HG02571 (cell line): ENCODE results near the gene PBX3.

Source experiments
- ATAC-seq: cut with Tn5 transposase; IDR thresholded peaks from one replicate; pipeline ENCODE4 v1.9.1; 2021; ENCODE audit warnings: mild to moderate bottlenecking, moderate library complexity; ENCODE audit not compliant: unreplicated experiment

The PBX3 gene

GRCh38 chr9:125747053-125747764 lies at the start of gene PBX3:
Gene PBX3 (plus strand): TSS chr9:125747373.
- peak; percentile 14 for ATAC-seq

- ATAC-seq = no peak
Measured at GRCh38 chr9:125699870-125700269, 47.3 kb upstream of the PBX3 start.

DNA sequence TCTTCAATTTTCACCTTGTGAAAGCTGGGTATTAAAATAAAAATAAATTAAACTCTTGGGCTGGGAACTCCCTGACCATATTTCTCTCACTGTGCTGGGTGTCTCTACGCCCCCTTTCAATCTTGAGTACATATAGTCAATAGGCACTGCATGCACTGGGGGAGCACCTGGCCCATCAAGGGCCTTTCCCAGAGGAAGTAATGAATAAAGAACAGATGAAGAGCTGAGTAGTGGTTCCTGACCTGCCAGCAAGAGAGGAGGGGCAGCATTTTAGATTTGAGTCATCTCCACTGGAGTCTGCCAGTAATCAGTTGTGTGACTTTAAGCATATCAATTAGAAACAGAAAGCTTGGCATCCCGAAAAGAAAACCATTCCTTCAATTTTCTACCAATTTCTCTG lies 46.4 kb upstream of the PBX3 start:
- ATAC-seq = peak; percentile 80

- ATAC-seq = no peak
Measured at GRCh38 chr9:125701351-125701750, 45.8 kb upstream of the PBX3 start.

DNA sequence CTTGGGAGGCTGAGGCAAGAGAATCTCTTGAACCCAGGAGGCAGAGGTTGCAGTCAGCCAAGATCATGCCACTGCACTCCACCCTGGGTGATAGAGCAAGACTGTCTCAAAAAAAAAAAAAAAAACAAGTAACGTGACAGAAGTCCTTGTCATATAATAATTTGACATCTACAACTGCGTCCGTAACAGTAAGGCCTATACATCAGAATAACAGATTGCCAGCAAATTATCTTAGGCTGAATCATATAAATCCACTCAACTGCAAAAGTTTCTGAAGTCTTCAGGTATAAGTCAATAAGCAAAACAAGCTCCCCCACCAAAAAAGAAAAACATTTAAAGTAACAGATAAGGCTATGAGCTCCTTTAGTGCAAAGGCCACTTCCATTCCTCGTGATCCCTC lies 43.5 kb upstream of the PBX3 start:
- no peak for ATAC-seq

DNA sequence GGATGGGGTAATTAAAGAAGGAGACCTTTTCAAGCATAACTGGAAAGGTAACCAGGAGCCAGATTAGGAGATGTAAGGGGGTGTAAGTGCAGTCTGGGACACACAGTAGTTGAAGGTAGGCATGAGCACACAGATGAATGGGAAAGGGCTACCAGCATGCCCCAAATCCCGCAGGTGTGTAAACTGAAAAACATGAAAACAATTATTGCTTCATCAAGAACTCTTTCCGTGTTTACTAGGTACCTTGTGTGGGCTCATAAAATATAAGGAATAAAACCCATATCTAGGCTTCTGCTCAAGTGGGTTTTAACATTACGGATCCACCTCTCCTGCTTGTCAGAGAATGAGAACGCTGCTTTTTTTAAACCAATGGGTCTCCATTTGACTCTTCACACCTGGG lies 41.3 kb upstream of the PBX3 start:
- ATAC-seq = no peak

- ATAC-seq = peak; percentile 95
Measured at GRCh38 chr9:125706651-125707471, 40.3 kb upstream of the PBX3 start, which contains the start of gene MAPKAP1. Gene MAPKAP1 (minus strand): TSS chr9:125707208. CDS start chr9:125672574, 34,634 bp downstream.

DNA sequence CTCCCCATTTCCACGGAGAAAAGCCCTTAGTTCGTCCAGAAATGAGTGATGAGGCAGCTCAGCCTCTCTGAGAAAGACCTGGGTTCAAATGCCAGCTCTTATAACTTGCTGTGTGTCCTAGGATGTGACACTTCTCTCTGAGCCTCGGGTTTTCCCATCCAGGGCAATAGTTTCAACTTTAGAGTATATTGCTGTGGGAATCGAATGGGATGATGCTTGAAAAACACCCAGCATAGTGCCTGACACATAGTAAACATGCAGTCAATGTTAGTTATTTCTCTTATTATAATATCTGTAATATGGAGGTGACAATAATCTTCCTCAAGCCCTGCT lies 39.7 kb upstream of the PBX3 start:
- no peak for ATAC-seq

GRCh38 chr9:125726456-125727132 lies 20.6 kb upstream of the PBX3 start:
- no peak for ATAC-seq

GRCh38 chr9:125730168-125730567 lies 17.0 kb upstream of the PBX3 start:
- ATAC-seq = no peak

- ATAC-seq = no peak
Measured at GRCh38 chr9:125732562-125732961, 14.6 kb upstream of the PBX3 start.

- ATAC-seq = no peak
Measured at GRCh38 chr9:125739436-125739835, 7.7 kb upstream of the PBX3 start.

DNA sequence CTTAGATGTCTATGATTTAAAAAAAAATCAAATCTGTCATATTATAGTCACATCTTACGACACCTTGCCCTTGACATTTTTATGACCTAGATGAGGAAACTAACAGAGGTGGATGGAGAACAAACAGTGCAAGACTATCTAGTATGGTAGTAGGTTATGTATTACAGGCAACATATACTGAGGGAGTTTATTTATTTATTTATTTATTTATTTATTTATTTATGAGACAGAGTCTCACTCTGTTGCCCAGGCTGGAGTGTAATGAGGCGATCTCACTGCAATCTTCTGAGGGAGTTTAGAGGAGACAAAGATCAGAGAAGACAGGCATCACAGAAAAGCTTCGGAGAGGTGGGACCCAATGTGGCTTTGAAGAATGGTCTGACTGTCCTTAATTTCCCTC lies 4.5 kb upstream of the PBX3 start:
- ATAC-seq = no peak

- no peak for ATAC-seq
Measured at GRCh38 chr9:125743682-125744428, 3.3 kb upstream of the PBX3 start.

DNA sequence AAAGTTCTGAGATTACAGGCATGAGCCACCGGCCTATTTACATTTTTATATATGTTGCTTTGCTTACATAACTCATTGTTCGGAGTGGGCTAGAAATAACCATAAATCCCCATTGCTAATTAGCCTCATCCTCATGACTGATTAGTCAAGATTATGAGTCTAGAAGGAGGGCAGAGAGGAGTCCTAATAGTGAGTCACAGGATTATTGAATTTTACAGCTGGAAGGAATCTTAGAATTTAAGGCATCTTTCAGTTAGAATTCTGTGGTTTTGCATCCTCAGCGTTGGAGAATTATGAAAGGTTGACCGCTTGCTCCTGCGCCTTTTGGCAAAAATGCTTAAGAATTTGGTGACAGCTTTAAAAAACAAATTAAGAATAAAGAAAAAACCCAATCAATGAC lies 2.6 kb upstream of the PBX3 start:
- ATAC-seq = no peak

DNA sequence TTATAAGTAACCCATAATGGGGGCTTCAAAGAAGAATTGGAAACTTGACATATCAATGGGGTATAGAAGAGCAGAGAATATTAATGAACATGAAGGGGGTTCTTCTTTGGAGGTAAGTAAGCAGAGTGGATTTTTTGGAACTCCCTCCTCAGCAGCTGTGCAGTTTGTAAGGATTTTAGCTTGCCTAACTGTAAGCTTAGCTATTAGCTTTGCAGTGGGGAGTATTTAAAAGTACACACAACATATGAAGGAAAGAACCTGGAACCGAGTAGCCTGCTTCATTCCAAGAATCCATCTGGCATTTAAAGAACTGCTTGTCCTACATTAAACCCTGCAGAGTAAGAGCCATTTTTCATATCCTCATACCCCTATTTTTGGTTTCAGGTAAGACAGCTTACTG lies 2.2 kb upstream of the PBX3 start:
- no peak for ATAC-seq

DNA sequence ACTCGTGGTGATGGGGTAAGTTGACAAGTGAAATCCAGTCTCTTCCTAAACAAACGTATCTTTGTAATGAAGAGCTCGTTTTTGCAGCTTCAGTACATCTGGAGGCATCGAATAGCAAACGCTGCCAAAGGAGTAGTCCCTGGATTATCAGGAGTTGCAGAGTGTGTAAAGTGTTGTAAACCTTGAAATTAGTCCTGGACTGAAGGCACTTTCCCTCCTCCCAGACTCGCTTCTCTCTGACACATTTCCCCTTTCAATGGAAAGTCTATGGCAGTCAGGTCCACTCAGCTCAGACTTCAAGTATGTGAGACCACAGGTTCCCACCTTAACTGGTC lies 1.5 kb upstream of the PBX3 start:
- no peak for ATAC-seq

GRCh38 chr9:125746017-125746773 lies 978 bp upstream of the PBX3 start:
- ATAC-seq = peak; percentile 65

DNA sequence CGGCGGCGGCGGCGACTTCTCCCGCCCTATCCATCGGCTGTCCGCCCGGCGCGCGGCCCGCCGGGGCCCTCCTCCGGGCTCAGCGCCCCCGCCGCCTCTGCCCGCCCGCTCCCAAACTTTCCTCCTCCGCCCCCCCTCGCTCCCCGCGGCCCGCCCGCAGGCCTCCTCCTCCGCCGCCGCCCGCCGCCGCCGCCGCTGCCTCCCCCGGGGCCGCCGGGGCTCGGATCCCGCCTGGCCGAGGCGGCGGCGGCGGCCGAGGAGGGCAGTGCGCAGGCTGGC lies 460 bp upstream of the PBX3 start:
- ATAC-seq = no peak

DNA sequence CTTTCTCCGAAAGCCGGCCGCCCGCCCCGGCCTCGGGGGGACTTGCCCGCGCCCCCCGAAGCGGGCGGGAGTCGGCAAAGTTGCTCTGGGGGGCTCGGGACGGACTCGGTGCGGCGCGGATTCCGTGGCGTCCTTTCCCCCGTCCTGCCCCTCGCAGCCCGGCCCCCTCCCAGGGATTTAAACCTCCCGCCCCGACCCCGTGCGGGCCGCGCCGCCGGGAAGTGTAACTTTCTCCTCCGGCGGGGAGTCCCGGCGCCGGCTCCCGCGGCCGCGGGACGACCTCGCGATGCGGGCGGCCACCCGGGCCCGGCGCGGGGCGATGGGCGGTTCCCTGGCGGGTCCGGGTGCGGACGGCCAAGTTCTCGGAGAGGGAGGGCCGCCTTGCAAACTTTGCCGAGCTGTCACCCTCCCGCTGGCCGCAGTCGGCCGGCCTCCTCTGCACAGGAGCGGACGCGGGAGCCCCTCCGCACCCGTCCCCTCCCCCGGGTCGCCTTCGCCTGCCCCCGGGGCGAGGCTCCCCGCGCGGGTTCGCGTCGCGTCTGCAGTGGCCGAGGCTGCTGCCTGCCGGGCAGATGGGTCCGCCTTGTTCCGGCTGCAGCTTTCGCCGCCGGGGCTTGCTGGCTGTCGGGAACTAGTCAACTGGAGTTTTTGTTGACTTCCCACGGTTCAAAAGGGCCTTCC lies 732 bp downstream of the PBX3 start:
- no peak for ATAC-seq
